IPS-15b (cell line): ENCODE data around the gene TDRD12.
"Not testable (repeated sequence)": the region's sequence is repeated elsewhere in the genome, so short reads cannot be mapped to it uniquely, and the experiment has no call there.

Experiments
- H3K27me3 ChIP-seq: one replicate; pipeline ENCODE4 v1.6.1; 2013; ENCODE audit warnings: low read length; ENCODE audit not compliant: control insufficient read depth, insufficient read depth
- H3K36me3 ChIP-seq: one replicate; pipeline ENCODE4 v1.6.1; 2013; ENCODE audit warnings: low read length; ENCODE audit not compliant: control insufficient read depth, insufficient read depth
- H3K4me1 ChIP-seq: one replicate; pipeline ENCODE4 v1.6.1; 2013; ENCODE audit warnings: mild to moderate bottlenecking, low read length; ENCODE audit not compliant: control insufficient read depth, insufficient read depth
- H3K4me3 ChIP-seq: one replicate; pipeline ENCODE4 v1.5.1; 2013; ENCODE audit warnings: low read depth, low read length
- H3K9ac ChIP-seq: one replicate; pipeline ENCODE4 v1.6.1; 2013; ENCODE audit warnings: low read depth, mild to moderate bottlenecking, low read length
- H3K9me3 ChIP-seq: one replicate; pipeline ENCODE4 v1.6.1; 2013; ENCODE audit warnings: mild to moderate bottlenecking, low read length; ENCODE audit not compliant: control insufficient read depth, insufficient read depth

The TDRD12 gene

DNA sequence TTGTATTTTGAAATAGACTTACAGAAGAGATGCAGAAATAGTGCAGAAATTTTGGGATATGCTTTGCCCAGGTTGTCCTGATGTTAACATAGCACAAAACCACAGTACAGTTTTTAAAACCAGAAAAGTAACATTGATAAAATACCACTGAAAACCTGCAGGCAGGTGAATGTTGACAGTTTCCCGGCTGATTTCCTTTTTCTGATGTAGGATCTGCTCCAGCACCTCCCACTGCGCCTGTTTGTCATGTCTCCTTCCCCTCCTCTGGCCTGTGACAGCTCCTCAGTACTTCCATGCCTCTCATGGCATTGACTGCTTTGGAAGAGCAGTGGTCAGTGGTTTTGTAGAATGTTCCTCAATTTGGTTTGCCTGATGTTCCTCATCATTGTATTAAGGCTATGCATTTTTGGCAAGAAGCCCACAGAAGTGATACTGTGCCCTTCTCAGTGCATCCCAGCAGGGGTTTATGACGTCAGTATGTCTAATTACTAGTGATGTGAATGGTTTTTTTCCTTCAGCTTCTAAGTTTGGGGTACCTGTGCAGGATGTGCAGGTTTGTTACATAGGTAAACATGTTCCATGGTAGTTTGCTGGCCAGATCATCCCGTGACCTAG, 31.0 kb downstream of the TDRD12 start:
- Histone ChIP-seq H3K4me3 (no peak overlapping the region), H3K9me3 (no peaks in the 10 kb centered on the region), H3K4me1 (no peaks in the 10 kb centered on the region), H3K27me3 (no peaks in the 10 kb centered on the region), H3K36me3 (no peaks in the 10 kb centered on the region), H3K9ac (no peak overlapping the region)

DNA sequence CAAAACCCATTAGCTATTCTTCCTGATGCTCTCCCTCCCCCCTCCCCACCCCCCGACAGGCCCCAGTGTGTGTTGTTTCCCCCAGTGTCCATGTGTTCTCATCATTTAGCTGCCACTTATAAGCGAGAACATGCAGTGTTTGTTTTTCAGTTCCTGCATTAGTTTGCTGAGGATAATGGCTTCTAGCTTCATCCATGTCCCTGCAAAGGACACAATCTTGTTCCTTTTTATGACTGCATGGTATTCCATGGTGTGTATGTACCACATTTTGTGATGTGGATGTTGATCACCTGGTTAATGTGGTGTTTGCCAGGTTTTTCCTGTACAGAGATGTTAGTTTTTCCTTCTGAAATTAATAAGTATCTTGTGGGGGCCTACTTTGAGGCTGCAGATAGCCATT, 31.5 kb downstream of the TDRD12 start:
- no peaks in the 10 kb centered on the region for H3K27me3 ChIP-seq
- H3K9me3 ChIP-seq: no peaks in the 10 kb centered on the region
- no peaks in the 10 kb centered on the region for H3K36me3 ChIP-seq
- H3K4me3 ChIP-seq: no peak overlapping the region
- no peak overlapping the region for H3K9ac ChIP-seq
- no peaks in the 10 kb centered on the region for H3K4me1 ChIP-seq

GRCh38 chr19:32757189-32757588, 37.6 kb downstream of the TDRD12 start:
- Histone ChIP-seq H3K27me3 (no peaks in the 10 kb centered on the region), H3K36me3 (no peaks in the 10 kb centered on the region)

DNA sequence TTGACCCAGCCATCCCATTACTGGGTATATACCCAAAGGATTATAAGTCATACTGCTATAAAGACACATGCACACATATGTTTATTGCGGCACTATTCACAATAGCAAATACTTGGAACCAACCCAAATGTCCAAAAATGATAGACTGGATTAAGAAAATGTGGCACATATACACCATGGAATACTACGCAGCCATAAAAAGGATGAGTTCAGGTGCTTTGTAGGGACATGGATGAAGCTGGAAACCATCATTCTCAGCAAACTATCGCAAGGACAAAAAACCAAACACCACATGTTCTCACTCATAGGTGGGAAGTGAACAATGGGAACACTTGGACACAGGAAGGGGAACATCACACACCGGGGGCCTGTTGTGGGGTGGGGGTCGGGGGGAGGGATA, 45.8 kb downstream of the TDRD12 start:
- H3K9me3 ChIP-seq, H3K4me1 ChIP-seq, H3K36me3 ChIP-seq, H3K27me3 ChIP-seq, H3K4me3 ChIP-seq, H3K9ac ChIP-seq: not testable (repeated sequence)

More at GRCh38 chr19:32757189-32757588, 37.6 kb downstream of the TDRD12 start:
- H3K9me3 ChIP-seq: no peaks in the 10 kb centered on the region
- no peak overlapping the region for H3K9ac ChIP-seq
- H3K4me1 ChIP-seq: no peaks in the 10 kb centered on the region
- H3K4me3 ChIP-seq: no peak overlapping the region

DNA sequence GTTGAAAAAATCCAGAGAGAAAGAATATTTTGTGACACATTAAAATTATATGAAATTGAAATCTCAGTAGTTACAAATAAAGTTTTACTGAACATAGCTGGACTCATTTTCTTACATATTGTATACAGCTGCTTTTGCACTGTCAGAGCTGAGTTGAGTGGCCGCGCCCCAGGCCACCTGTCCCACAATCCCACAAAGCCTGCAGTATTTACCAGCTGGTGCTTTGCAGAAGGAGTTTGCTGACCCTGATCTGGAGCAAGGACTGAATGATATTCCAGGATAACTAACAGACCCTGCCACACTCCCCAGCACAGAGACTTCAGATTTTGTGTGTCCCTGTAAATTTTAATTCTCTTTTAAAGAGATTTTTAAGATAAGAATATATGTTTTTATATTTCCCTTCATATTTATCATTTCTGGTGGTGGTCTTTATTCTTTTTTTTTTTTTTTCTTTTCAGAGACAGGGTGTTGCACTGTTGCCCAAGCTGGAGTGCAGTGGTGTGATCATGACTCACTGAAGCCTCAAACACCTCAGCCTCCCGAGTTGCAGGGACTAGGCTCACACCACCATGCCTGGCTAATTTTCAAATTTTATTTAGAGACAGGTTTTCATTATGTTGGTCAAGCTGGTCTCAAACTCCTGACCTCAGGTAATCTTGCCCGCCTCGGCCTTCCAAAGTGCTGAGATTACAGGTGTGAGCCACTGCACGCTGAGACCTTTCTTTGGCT, 48.5 kb downstream of the TDRD12 start:
- no peaks in the 10 kb centered on the region for H3K4me1 ChIP-seq
- no peak overlapping the region for H3K4me3 ChIP-seq
- no peaks in the 10 kb centered on the region for H3K27me3 ChIP-seq
- H3K9ac ChIP-seq: no peak overlapping the region
- H3K36me3 ChIP-seq: no peaks in the 10 kb centered on the region
- H3K9me3 ChIP-seq: no peaks in the 10 kb centered on the region

GRCh38 chr19:32771596-32771995, 52.0 kb downstream of the TDRD12 start:
- no peak overlapping the region for H3K4me3 ChIP-seq
- no peak overlapping the region for H3K9ac ChIP-seq

GRCh38 chr19:32773126-32773525, 53.6 kb downstream of the TDRD12 start:
- no peaks in the 10 kb centered on the region for H3K4me1 ChIP-seq
- H3K9me3 ChIP-seq: no peaks in the 10 kb centered on the region
- no peaks in the 10 kb centered on the region for H3K36me3 ChIP-seq
- no peak overlapping the region for H3K4me3 ChIP-seq
- no peak overlapping the region for H3K9ac ChIP-seq
- H3K27me3 ChIP-seq: no peaks in the 10 kb centered on the region

More at GRCh38 chr19:32771596-32771995, 52.0 kb downstream of the TDRD12 start:
- H3K9me3 ChIP-seq: no peaks in the 10 kb centered on the region
- H3K36me3 ChIP-seq: no peaks in the 10 kb centered on the region
- H3K27me3 ChIP-seq: no peaks in the 10 kb centered on the region
- H3K4me1 ChIP-seq: no peaks in the 10 kb centered on the region

- H3K4me1 ChIP-seq: no peaks in the 10 kb centered on the region
- no peak overlapping the region for H3K4me3 ChIP-seq
Observed at GRCh38 chr19:32779082-32779481, 59.5 kb downstream of the TDRD12 start.

DNA sequence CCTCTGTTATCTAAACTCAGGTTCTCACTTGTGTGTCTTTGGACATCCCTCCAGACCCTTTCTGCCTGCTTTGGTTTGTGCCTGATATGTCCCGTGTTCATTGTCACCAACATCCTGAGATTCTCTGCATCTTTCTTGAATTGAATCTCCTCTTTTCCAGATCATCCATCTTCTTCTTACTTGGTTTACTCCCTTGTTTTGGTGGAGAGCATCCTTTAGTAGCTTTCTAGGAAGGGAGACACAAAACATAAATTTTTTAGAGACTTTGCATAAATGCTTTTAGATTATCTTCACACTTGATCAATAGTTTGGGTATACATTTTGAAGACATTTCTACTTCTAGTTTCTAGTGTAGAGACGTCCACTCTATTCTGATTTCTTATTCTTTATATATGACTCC, 61.7 kb downstream of the TDRD12 start:
- Histone ChIP-seq H3K9ac (no peak overlapping the region), H3K9me3 (no peaks in the 10 kb centered on the region), H3K36me3 (no peaks in the 10 kb centered on the region), H3K4me3 (no peak overlapping the region), H3K27me3 (no peaks in the 10 kb centered on the region), H3K4me1 (no peaks in the 10 kb centered on the region)

More at GRCh38 chr19:32779082-32779481, 59.5 kb downstream of the TDRD12 start:
- Histone ChIP-seq H3K36me3 (no peaks in the 10 kb centered on the region), H3K27me3 (no peaks in the 10 kb centered on the region), H3K9me3 (no peaks in the 10 kb centered on the region), H3K9ac (no peak overlapping the region)

DNA sequence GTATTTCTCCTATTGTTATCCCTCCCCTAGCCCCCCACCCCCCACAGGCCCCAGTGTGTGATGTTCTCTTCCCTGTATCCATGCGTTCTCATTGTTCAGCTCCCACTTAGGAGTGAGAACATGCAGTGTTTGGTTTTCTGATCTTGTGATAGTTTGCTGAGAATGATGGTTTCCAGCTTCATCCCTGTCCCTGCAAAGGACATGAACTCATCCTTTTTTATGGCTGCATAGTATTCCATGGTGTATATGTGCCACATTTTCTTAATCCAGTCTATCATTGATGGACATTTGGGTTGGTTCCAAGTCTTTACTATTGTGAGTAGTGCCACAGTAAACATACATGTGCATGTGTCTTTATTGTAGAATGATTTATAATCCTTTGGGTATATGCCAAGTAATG, 62.5 kb downstream of the TDRD12 start:
- not testable (repeated sequence) for H3K4me1 ChIP-seq, H3K9ac ChIP-seq, H3K36me3 ChIP-seq, H3K4me3 ChIP-seq, H3K27me3 ChIP-seq, H3K9me3 ChIP-seq

DNA sequence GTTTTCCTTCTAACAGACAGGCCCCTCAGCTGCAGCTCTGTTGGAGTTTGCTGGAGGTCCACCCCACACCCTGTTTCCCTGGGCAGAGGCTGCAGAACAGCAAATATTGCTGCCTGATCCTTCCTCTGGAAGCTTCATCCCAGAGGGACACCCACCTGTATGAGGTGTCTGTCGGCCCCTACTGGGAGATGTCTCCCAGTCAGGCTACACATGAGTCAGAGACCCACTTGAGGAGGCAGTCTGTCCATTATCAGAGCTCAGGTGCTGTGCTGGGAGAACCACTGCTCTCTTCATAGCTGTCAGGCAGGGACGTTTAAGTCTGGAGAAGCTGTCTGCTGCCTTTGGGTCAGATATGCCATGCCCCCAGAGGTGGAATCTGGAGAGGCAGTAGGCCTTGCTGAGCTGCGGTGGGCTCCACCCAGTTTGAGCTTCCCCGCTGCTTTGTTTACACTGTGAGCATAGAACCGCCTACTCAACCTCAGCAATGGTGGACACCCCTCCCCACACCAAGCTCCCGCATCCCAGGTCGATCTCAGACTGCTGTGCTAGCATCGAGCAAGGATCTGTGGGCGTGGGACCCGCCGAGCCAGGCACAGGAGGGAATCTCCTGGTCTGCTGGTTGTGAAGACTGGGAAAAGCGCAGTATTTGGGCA, 67.7 kb downstream of the TDRD12 start:
- peak overlapping the region; percentile 20 for H3K4me3 ChIP-seq
- not testable (repeated sequence) for H3K27me3 ChIP-seq, H3K4me1 ChIP-seq, H3K9me3 ChIP-seq, H3K36me3 ChIP-seq
- H3K9ac ChIP-seq: peak overlapping the region; percentile 32

- H3K9me3 ChIP-seq: not testable (repeated sequence)
- peak overlapping the region; percentile 20 for H3K4me3 ChIP-seq
Observed at GRCh38 chr19:32787895-32788294, 68.3 kb downstream of the TDRD12 start.

More at GRCh38 chr19:32787895-32788294, 68.3 kb downstream of the TDRD12 start:
- H3K36me3 ChIP-seq, H3K27me3 ChIP-seq, H3K4me1 ChIP-seq: not testable (repeated sequence)
- peak overlapping the region; percentile 32 for H3K9ac ChIP-seq
